Endodermal cell (in vitro differentiated cells): ENCODE data around the gene CLN5. TPM values are rescaled to one million over a fixed set of nuclear protein-coding genes. Genes with fewer than 3 reads are reported as not detected.
A peak's percentile ranks its signal among the peaks of the same experiment; 100 is the strongest.

Experiments
- DNase-seq: peaks from one replicate; pipeline ENCODE4 v3.0.0-alpha.2; 2017
- H3K27ac ChIP-seq: 2 replicates; pipeline ENCODE4 v1.5.1; 2013; ENCODE audit warnings: mild to moderate bottlenecking, low read depth, low read length, moderate library complexity
- H3K27me3 ChIP-seq: 2 replicates; pipeline ENCODE4 v1.6.1; 2013; ENCODE audit warnings: mild to moderate bottlenecking, low read length, moderate library complexity; ENCODE audit not compliant: insufficient read depth, control insufficient read depth, poor library complexity, severe bottlenecking
- H3K36me3 ChIP-seq: 2 replicates; pipeline ENCODE4 v1.7.0; 2013; ENCODE audit warnings: mild to moderate bottlenecking, low read length, moderate library complexity; ENCODE audit not compliant: control insufficient read depth, insufficient read depth
- H3K4me1 ChIP-seq: one replicate; pipeline ENCODE4 v1.7.0; 2013; ENCODE audit warnings: low read length; ENCODE audit not compliant: control insufficient read depth, insufficient read depth
- H3K4me3 ChIP-seq: 2 replicates; pipeline ENCODE4 v1.5.1; 2013; ENCODE audit warnings: mild to moderate bottlenecking, low read length, moderate library complexity
- H3K9ac ChIP-seq: 2 replicates; pipeline ENCODE4 v1.6.1; 2013; ENCODE audit warnings: mild to moderate bottlenecking, low read length, moderate library complexity; ENCODE audit not compliant: poor library complexity, severe bottlenecking; ENCODE audit errors: extremely low read depth
- H3K9me3 ChIP-seq: 2 replicates; pipeline ENCODE4 v1.6.1; 2013; ENCODE audit warnings: mild to moderate bottlenecking, low read length, moderate library complexity; ENCODE audit not compliant: control insufficient read depth
- H3K27ac Mint-ChIP-seq: 2 replicates; pipeline ENCODE4 v1.8.0; 2020; ENCODE audit warnings: mixed read lengths
- H3K27me3 Mint-ChIP-seq: 2 replicates; pipeline ENCODE4 v1.8.0; 2021; ENCODE audit warnings: mild to moderate bottlenecking, mixed read lengths; ENCODE audit not compliant: insufficient read depth
- H3K36me3 Mint-ChIP-seq: 2 replicates; pipeline ENCODE4 v1.8.0; 2020; ENCODE audit warnings: low read depth, mixed read lengths
- H3K4me1 Mint-ChIP-seq: 2 replicates; pipeline ENCODE4 v1.8.0; 2020; ENCODE audit warnings: mixed read lengths
- H3K4me3 Mint-ChIP-seq: 2 replicates; pipeline ENCODE4 v1.8.0; 2020; ENCODE audit warnings: mild to moderate bottlenecking, moderate library complexity, mixed read lengths
- H3K9me3 Mint-ChIP-seq: 2 replicates; pipeline ENCODE4 v1.8.0; 2020; ENCODE audit warnings: mild to moderate bottlenecking, mixed read lengths
- WGBS, 2 experiments: methylation state at CpG; one replicate each; pipeline versions ENCODE4 v1.1.5 to v1.1.7; 2013; ENCODE audit warnings: missing lambda C conversion rate in 2 of 2, mixed read lengths in 1 of 2; ENCODE audit not compliant: insufficient coverage in 1 of 2, insufficient read length in 1 of 2; 5-methylcytosine and 5-hydroxymethylcytosine counted together
- total RNA-seq, 2 donors: library from RNA; stranded (reverse); fragmentation: NEBNext Ultra II Directional in 1 of 2; extraction: Animal tissue kit (Norgen Biotek cat#: 25700) in 1 of 2; gene quantifications; 2 replicates in 1 of 2; 3 replicates in 1 of 2; pipeline ENCODE4 v1.2.1, GENCODE V29; 2021
- TF ChIP-seq, protein P1 (sequence below): fragments of 200-600 bp; sonication (generic); conservative IDR thresholded peaks from 2 replicates; pipeline ENCODE4 v1.5.0; 2021; ENCODE audit warnings: antibody characterized with exemption, mild to moderate bottlenecking

CLN5 gene
- total RNA-seq, 2 donors from 2014 or later, result 13.6 to 13.9 TPM

DNA sequence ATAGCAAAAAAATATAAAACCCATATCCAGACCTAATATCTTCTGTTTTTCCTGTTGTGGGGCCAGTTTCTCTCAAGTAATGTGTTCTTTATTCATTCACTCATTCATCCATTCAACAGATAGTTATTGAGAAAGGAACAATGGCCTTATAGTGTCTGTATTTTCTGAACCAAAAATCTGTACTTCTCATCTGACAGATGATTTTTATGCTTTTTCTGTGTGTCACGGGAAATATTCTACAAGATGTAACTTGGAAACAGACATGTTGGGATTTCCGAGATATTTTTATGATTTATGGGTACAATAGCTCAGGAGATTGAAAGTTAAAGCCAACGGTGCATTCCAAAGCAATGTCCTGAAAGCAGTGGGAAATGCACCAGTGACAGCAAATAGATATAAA is 37.9 kb upstream of the CLN5 start:
- Histone ChIP-seq H3K36me3 (no peaks in the 10 kb centered on the region), H3K4me3 (no peak overlapping the region), H3K9me3 (peaks cover 4% of the 10 kb centered on the region), H3K27ac (no peak overlapping the region), H3K4me1 (no peaks in the 10 kb centered on the region), H3K9ac (no peak overlapping the region), H3K27me3 (peaks cover 11% of the 10 kb centered on the region)
- Mint-ChIP-seq H3K27ac (no peak overlapping the region), H3K9me3 (peaks cover 17% of the 10 kb centered on the region), H3K4me3 (no peak overlapping the region), H3K4me1 (no peaks in the 10 kb centered on the region), H3K36me3 (no peaks in the 10 kb centered on the region), H3K27me3 (no peaks in the 10 kb centered on the region)
- DNase-seq, result no peak
- TF ChIP-seq, protein P1, sequence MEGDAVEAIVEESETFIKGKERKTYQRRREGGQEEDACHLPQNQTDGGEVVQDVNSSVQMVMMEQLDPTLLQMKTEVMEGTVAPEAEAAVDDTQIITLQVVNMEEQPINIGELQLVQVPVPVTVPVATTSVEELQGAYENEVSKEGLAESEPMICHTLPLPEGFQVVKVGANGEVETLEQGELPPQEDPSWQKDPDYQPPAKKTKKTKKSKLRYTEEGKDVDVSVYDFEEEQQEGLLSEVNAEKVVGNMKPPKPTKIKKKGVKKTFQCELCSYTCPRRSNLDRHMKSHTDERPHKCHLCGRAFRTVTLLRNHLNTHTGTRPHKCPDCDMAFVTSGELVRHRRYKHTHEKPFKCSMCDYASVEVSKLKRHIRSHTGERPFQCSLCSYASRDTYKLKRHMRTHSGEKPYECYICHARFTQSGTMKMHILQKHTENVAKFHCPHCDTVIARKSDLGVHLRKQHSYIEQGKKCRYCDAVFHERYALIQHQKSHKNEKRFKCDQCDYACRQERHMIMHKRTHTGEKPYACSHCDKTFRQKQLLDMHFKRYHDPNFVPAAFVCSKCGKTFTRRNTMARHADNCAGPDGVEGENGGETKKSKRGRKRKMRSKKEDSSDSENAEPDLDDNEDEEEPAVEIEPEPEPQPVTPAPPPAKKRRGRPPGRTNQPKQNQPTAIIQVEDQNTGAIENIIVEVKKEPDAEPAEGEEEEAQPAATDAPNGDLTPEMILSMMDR, result no peak
- WGBS, 2 experiments, result 86 to 100% methylated on average over 2 to 3 of the region's 3 CpGs

DNA sequence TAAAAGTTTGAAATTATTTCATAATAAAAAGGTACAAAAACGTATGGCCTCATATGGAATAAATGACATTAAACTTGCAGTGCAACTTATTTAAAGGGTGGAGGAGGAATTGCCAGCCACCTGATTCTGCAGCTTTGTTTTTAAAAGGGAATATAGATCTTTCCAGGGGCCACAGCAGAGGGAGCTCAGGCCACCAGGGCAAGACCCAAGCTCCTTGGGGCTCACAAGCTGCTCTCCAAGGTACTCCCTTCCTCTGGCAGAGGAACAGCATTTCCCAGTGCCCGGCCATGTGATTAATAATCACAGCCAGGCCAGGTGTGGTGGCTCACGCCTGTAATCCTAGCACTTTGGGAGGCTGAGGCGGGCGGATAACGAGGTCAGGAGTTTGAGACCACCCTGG is 37.3 kb upstream of the CLN5 start:
- H3K9ac ChIP-seq, result no peak overlapping the region
- H3K36me3 ChIP-seq, result no peaks in the 10 kb centered on the region
- no peaks in the 10 kb centered on the region for H3K36me3 Mint-ChIP-seq
- WGBS, 2 experiments, result 76 to 91% methylated on average over 6 of the region's 6 CpGs
- no peaks in the 10 kb centered on the region for H3K4me1 Mint-ChIP-seq
- DNase-seq, result peak; percentile 64
- TF ChIP-seq, protein P1, result peak; percentile 25
- peaks cover 23% of the 10 kb centered on the region for H3K9me3 Mint-ChIP-seq
- no peak overlapping the region for H3K27ac ChIP-seq
- H3K27me3 ChIP-seq, result peaks cover 11% of the 10 kb centered on the region
- H3K4me3 ChIP-seq, result no peak overlapping the region
- H3K27me3 Mint-ChIP-seq, result no peaks in the 10 kb centered on the region
- H3K4me3 Mint-ChIP-seq, result no peak overlapping the region
- H3K4me1 ChIP-seq, result no peaks in the 10 kb centered on the region
- no peak overlapping the region for H3K27ac Mint-ChIP-seq
- peaks cover 10% of the 10 kb centered on the region for H3K9me3 ChIP-seq

DNA sequence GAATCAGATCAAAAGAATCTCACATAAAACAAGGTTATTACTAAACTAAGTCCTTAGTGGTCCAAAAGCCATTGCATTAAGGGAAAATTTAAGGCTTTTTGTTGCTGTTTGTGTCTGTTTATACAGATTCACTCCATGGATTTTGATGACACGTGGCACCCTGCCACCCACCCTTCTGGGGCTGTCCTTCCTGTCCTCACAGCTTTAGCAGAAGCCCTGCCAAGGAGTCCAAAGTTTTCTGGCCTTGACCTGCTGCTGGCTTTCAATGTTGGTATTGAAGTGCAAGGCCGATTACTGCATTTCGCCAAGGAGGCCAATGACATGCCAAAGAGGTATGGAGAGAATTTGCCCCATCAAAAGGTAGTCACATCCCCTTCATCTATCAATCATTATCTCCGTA is 36.7 kb upstream of the CLN5 start:
- H3K4me1 Mint-ChIP-seq, result no peaks in the 10 kb centered on the region
- H3K4me3 Mint-ChIP-seq, result no peak overlapping the region
- no peaks in the 10 kb centered on the region for H3K36me3 ChIP-seq
- TF ChIP-seq, protein P1, result no peak
- WGBS, 2 experiments, result 86 to 92% methylated on average over 4 of the region's 4 CpGs
- no peak overlapping the region for H3K27ac ChIP-seq
- H3K27ac Mint-ChIP-seq, result no peak overlapping the region
- H3K4me1 ChIP-seq, result no peaks in the 10 kb centered on the region
- no peak for DNase-seq
- no peaks in the 10 kb centered on the region for H3K27me3 Mint-ChIP-seq
- H3K9ac ChIP-seq, result no peak overlapping the region
- H3K27me3 ChIP-seq, result peaks cover 11% of the 10 kb centered on the region
- no peak overlapping the region for H3K4me3 ChIP-seq
- H3K9me3 ChIP-seq, result peaks cover 15% of the 10 kb centered on the region
- H3K36me3 Mint-ChIP-seq, result no peaks in the 10 kb centered on the region
- peaks cover 29% of the 10 kb centered on the region for H3K9me3 Mint-ChIP-seq
